ENCODE results near the gene PDZD7. TPM values are rescaled to one million over a fixed set of nuclear protein-coding genes. Genes with fewer than 3 reads are reported as not detected.

PDZD7 gene
- total and polyA plus RNA-seq, 9 of the 15 experiments (the other 6 are each of a cell fraction or from before 2014, with no cell fraction given), result 0.04 to 0.24 (median 0.08) TPM; not detected in 3

DNA sequence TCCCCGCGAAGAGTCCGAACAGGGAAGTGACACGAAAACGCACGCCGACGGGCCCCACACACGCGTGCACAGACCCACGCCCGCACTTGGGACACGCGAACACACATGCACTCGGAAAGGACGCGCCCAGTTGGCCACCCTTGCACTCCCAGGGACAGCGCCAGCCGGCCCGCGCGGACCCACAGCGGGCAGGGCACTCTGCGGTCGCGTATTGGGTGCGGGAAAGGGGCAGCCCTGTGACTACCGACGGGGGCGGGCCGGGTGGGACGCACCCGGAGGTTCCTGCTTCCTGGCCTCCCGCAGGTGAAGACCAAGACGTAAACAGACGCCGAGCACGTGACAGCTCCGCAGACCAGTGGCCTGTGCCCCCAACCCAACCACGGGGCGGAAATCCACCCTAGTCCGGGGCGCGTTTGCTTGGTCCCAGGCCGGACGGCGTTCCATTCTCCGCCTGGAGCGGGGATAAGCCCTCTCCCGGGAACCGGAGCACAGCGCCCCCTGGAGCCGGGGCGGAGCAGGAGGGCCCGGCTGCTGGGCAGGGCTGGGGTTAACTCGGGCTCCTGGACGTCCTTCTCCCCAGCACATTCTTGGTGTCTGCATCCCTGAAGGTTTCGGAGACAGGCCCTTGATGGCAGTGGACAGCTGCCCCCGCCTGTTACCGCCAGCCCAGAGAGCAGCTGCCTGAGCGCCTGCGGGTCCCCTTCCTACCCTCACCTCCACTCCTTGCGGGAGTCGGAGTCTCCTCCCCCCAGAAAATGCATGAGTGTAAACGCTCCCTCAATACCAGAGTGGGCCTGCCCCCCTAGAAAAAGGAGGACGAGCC, 33.4 kb downstream of the PDZD7 start (continued):
- TF ChIP-seq, protein P1, sequence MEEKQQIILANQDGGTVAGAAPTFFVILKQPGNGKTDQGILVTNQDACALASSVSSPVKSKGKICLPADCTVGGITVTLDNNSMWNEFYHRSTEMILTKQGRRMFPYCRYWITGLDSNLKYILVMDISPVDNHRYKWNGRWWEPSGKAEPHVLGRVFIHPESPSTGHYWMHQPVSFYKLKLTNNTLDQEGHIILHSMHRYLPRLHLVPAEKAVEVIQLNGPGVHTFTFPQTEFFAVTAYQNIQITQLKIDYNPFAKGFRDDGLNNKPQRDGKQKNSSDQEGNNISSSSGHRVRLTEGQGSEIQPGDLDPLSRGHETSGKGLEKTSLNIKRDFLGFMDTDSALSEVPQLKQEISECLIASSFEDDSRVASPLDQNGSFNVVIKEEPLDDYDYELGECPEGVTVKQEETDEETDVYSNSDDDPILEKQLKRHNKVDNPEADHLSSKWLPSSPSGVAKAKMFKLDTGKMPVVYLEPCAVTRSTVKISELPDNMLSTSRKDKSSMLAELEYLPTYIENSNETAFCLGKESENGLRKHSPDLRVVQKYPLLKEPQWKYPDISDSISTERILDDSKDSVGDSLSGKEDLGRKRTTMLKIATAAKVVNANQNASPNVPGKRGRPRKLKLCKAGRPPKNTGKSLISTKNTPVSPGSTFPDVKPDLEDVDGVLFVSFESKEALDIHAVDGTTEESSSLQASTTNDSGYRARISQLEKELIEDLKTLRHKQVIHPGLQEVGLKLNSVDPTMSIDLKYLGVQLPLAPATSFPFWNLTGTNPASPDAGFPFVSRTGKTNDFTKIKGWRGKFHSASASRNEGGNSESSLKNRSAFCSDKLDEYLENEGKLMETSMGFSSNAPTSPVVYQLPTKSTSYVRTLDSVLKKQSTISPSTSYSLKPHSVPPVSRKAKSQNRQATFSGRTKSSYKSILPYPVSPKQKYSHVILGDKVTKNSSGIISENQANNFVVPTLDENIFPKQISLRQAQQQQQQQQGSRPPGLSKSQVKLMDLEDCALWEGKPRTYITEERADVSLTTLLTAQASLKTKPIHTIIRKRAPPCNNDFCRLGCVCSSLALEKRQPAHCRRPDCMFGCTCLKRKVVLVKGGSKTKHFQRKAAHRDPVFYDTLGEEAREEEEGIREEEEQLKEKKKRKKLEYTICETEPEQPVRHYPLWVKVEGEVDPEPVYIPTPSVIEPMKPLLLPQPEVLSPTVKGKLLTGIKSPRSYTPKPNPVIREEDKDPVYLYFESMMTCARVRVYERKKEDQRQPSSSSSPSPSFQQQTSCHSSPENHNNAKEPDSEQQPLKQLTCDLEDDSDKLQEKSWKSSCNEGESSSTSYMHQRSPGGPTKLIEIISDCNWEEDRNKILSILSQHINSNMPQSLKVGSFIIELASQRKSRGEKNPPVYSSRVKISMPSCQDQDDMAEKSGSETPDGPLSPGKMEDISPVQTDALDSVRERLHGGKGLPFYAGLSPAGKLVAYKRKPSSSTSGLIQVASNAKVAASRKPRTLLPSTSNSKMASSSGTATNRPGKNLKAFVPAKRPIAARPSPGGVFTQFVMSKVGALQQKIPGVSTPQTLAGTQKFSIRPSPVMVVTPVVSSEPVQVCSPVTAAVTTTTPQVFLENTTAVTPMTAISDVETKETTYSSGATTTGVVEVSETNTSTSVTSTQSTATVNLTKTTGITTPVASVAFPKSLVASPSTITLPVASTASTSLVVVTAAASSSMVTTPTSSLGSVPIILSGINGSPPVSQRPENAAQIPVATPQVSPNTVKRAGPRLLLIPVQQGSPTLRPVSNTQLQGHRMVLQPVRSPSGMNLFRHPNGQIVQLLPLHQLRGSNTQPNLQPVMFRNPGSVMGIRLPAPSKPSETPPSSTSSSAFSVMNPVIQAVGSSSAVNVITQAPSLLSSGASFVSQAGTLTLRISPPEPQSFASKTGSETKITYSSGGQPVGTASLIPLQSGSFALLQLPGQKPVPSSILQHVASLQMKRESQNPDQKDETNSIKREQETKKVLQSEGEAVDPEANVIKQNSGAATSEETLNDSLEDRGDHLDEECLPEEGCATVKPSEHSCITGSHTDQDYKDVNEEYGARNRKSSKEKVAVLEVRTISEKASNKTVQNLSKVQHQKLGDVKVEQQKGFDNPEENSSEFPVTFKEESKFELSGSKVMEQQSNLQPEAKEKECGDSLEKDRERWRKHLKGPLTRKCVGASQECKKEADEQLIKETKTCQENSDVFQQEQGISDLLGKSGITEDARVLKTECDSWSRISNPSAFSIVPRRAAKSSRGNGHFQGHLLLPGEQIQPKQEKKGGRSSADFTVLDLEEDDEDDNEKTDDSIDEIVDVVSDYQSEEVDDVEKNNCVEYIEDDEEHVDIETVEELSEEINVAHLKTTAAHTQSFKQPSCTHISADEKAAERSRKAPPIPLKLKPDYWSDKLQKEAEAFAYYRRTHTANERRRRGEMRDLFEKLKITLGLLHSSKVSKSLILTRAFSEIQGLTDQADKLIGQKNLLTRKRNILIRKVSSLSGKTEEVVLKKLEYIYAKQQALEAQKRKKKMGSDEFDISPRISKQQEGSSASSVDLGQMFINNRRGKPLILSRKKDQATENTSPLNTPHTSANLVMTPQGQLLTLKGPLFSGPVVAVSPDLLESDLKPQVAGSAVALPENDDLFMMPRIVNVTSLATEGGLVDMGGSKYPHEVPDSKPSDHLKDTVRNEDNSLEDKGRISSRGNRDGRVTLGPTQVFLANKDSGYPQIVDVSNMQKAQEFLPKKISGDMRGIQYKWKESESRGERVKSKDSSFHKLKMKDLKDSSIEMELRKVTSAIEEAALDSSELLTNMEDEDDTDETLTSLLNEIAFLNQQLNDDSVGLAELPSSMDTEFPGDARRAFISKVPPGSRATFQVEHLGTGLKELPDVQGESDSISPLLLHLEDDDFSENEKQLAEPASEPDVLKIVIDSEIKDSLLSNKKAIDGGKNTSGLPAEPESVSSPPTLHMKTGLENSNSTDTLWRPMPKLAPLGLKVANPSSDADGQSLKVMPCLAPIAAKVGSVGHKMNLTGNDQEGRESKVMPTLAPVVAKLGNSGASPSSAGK (IDR thresholded peaks at IDR 0.05), result no peak; the same call in 1 of the 2 replicates
- TF ChIP-seq SIN3A (IDR thresholded peaks at IDR 0.05; ENCODE audit: borderline replicate concordance in 2 of 2, control insufficient read depth in 1 of 2, low read depth in 2 of 2, low read length in 2 of 2) (peak; percentile 35 to 47; a peak in 2 of 4 replicates), E2F3 (CRISPR knock-in tag; IDR thresholded peaks at IDR 0.05) (no peak), NEUROD1 (IDR thresholded peaks at IDR 0.05; ENCODE audit: borderline replicate concordance, low read depth, low read length, partially characterized antibody) (no peak), ID3 (CRISPR knock-in tag; IDR thresholded peaks at IDR 0.05) (no peak), ID3 (tag; IDR thresholded peaks at IDR 0.05) (no peak), BHLHE40 (IDR thresholded peaks at IDR 0.05; ENCODE audit: low read length) (peak; percentile 63), RFX5 (IDR thresholded peaks at IDR 0.05; ENCODE audit: low read depth, low read length) (no peak), E4F1 (CRISPR knock-in tag; IDR thresholded peaks at IDR 0.05; ENCODE audit: borderline replicate concordance) (no peak), XRCC4 (IDR thresholded peaks at IDR 0.05; ENCODE audit: extremely low read depth, insufficient read depth, insufficient read length) (no peak), GATAD2B (IDR thresholded peaks at IDR 0.05; ENCODE audit: borderline replicate concordance) (no peak; the same call in 1 of the 2 replicates), PHF8 (IDR thresholded peaks at IDR 0.05; ENCODE audit: borderline replicate concordance, low read length) (peak; percentile 27; the same call in 1 of the 2 replicates)
